GM18511 (cell line): ENCODE results near the gene MORC2.

Source experiments
- ATAC-seq: cut with Tn5 transposase; IDR thresholded peaks from one replicate; pipeline ENCODE4 v1.9.1; 2021; ENCODE audit warnings: mild to moderate bottlenecking, moderate library complexity; ENCODE audit not compliant: unreplicated experiment

Gene MORC2

DNA sequence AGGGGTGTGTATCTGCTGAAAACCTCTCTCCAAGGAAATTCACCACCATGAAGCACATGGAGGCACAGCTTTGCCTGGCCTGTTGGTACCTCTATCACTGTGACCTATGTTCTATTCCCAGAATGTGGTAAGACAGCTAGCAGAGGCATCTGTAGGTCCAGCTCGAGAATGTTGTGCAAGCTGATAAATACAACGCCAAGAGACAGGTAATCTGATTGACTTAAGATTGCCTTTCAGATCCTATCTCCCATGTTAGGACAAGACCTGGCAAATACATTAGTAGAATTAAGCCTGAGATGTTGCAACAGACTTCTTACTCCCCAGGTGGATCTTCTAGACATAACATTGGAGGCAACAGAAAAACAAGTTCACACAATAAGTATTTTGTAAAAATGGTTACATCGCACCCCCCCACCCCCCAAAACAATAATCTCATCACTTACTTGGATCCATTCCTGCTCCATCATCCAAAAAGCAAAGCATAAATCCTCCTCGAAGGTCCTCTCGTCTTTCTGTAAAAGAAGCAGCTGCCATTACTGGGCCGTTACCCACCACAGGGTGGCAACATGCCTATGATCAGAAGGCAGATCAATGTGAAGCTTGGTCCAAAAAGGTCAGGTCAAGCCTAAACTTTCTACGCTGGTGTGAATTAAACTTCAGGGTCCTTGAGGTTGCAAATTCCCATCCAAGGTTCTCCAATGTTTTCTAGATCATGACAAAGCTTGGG is 18.5 kb downstream of the MORC2 start:
- ATAC-seq: no peak

DNA sequence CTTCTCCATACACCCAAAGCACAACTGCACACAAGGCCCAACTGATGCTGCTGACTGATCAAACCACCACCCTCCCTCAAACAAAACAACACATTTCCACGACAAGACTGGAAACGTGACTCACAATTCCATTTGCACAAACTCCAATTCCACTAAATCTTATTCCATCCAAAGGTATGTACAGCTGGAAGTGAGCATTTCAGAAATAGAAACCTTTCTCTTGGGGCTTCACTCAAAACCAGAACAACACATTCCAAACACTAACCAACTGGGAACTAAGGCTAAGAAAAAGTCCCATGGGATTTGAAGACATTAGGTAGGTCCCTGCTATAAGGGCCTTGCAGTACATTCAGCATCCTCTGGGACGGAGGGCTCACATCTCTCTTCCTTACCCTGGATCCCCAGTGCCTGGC is 19.6 kb downstream of the MORC2 start:
- no peak for ATAC-seq

DNA sequence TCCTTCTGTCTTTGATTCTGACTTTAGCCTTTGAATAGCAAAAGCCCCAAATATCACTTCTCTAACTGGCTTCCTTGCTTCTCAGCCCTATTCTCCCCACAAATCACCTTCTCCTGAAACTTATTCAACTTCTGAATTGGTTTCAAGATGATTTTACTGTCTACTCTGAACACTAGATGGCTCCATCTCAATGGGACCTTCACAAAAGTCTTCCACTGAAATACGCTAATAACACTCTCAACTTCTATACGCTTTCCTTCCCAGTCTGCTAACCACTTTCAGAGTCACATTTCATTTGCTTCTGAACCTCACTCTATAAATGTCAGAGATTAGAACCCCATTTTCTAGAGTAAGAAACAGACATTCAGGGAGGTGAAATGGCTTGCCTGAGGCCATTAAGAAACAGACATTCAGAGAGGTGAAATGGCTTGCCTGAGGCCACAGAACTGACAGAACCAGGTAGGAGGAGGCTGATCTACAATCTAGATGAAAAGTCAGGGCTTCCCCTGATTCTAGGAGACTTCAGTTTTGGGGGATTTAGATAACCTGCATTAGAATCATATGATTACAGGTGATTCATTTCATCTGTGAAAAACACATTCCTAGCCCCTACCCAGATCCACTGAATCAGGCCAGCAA is 20.6 kb downstream of the MORC2 start:
- ATAC-seq: no peak

DNA sequence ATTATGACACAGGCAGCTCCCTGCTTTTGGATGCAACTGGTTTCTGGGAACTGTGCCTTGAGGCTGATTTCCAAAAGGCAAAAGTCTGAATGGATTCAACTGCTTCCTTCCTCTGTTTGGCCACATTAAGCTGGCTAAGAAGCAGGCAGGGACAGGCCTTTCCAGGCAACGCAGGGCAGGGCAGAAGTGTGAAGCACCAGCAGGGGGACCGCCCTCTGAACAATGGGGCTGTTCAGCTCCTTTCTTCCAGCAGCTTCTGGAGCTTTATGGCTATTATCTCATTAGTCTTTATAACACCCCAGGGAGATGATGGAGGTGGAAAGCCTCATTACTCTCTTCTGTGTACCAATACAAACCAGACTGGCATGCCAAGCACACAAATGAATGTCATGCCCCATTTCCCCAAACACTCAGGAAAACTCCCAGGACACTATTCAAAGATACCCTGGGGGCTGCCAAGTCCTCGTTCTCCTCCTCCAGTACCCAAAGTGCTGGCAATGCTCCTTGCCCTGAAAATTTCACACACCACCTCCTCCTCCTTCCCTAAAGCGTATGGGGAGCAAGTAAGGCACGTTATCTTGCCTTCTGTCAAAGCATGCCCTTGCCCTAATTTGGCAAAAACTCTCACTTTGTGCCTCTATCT is 21.3 kb downstream of the MORC2 start:
- no peak for ATAC-seq

DNA sequence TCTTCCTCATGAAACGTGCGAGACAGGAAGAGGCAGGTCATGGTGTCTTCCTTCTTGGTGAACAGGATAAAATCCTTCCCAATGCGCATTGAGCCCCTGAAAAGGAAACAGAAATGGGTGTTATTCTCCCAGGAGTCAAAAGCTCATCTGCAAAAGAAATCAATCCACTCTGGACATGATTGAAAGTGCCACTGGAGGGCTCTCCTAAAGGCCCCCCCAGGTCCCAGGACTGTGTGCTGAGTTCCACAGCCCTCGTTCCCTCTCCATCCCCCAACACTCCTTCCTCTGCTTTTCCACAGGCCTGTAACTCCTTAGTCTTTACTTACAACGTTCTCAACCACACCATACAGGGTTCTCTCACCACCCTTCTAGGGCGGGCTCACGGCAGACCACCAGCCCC is 22.2 kb downstream of the MORC2 start:
- no peak for ATAC-seq

DNA sequence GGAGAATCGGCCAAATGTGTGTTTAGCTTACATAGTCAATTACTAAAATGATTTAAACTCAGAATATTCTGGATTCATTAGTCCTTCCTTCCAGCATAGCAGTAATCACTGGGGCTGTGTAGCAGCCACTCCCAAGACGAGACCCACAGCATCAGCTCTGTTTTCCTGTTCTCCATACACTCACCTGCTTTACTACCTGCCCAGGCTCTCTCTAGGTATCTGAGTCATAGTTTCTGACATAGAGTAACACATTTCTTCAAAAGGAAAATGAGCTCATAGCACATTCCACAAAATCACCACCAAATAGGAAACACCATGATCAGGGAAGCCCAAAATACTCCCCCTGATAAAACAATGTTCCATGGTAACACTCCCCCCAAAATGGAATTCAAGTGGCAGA is 22.9 kb downstream of the MORC2 start:
- ATAC-seq: no peak

DNA sequence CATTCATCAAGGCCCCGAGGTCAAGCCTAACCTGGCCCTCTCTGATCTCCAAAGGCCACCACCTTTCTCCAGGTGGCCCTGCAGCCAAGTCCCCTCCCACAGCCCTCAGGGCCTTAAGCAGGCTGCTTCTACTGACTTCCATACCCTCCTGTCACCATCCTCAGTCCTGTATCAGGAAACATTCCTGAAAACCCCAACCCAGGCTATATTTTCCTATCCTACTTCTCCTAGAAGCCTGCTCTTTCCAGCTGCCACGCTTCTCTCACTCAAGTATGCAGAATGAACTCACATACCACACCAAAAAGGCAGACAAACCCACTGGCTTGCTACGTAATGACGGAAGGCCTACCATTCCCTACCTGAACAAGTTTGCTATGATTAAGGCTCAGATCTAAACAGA is 23.6 kb downstream of the MORC2 start:
- ATAC-seq: no peak

DNA sequence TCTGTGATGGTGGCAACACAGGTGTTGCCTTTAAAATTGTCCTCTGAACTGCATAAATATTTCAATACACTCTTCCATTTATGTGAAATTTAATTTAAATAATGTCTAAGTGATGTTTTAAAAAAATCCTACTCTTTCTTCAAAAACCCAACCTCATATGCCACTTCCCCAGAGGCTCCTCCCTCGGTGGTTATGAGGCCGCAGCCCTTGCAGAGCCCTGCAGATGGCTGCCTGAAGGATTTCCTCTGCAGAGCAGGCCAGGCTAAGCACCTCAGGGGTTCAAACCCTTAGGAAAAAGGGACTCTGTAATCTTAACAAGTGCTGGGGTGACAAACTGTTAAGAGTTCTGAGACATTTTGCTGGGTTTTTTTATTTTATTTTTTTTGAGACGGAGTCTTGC is 25.2 kb downstream of the MORC2 start:
- ATAC-seq: no peak

DNA sequence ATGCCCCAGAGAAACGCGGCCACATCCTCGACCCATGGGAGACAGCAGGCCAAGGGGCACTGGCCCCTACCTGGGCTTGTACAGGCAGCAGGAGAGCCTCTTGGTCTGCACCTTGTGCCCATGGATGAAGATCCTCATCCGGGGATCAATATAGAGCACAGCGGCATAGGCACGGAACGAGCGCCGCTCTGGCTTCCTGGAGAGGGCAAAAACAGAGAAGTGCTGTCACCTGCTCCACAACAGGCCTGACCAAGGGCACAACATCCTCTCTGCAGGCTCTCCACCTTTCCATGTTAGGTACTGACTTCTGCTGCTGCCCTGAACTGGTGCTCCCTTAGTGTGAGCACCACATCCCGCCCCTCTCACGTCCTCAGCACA is 27.2 kb downstream of the MORC2 start:
- ATAC-seq: no peak

DNA sequence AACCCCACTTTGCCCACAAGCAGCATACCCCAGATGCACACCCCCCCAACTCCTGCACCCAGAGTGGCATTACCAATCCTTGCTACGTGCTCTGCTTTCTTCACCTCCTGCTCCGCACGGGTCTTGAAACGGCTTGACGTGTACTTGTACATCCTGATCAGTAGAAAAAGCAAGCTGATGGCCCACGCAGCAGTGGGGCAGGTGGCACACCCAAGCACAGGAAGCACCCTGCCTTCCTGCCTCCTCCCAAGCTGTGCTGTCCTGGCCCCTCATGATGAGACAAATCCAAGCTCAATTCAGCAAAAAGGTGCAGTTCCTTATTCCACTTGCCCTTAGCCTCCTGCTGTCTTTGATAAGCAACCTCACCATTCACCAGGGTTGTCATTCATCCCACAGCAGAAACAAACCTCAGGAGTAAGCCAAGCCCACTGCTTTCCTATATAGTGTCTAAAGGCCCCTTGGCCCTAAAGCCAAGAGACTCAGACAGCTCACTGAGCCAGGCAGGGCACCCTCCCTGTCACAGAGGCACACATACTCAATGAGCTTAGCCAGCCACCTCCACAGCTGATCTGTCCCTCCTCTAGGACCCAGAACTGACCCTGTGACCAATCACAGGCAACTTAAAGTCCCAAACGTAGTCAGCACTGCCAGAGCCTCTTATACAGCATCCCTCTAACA is 27.8 kb downstream of the MORC2 start:
- ATAC-seq: no peak

DNA sequence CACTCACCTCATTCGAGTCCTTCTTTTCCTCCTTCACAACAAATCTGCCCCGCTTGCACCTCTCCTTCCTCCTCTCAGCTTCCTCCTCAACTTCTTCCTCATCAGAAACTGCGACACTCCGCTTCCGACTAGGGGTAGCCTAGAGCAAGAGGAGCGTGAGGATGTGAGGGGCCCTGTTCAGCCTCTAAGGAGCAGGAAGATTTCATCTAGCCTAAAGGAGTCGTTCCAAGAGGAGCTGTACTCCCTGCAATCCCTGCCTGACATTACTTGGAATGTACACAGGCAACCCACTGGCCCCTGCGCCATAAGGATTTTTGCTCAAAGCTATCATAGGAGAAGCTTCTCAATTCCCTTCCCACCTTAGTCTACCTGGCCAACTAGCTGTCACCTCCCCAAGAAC is 34.5 kb downstream of the MORC2 start:
- no peak for ATAC-seq

DNA sequence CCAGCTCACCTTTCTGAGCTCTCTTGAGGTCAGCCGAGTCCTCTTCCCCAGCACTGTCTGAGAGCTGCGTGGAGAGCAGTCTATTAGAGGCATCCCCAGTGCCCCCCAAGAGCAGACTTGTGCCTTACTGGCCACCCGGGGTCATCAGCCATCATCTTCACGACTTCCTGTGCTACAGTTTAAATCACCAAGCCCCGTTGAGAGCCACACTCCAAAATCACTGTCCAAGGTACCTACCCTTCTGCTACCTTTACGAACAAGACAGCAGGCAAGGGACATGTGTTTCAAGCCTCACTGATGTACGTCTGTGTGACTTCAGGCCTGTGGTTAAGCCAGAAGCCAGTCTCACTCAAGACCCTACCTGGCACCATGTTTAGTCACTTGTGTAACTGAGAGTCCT is 35.1 kb downstream of the MORC2 start:
- ATAC-seq: no peak

DNA sequence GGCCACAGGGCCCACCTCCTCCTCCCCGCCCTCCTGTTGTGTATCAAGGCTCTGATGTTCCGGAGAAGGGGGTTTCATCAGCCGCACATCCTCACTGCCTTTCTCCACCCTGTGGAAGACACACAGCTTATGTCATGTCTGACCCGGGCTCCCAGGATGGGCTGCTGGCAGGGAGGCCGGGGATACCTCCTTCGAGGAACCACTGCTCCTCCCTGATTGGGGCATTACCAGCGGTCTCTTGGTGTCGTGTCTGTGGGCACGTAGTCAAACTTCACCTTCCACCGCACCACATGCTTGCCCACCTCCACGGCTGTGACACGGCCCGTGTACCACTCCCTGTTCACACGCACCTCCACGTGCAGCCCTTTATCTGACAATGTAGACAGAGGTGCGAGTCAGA is 35.9 kb downstream of the MORC2 start:
- no peak for ATAC-seq

DNA sequence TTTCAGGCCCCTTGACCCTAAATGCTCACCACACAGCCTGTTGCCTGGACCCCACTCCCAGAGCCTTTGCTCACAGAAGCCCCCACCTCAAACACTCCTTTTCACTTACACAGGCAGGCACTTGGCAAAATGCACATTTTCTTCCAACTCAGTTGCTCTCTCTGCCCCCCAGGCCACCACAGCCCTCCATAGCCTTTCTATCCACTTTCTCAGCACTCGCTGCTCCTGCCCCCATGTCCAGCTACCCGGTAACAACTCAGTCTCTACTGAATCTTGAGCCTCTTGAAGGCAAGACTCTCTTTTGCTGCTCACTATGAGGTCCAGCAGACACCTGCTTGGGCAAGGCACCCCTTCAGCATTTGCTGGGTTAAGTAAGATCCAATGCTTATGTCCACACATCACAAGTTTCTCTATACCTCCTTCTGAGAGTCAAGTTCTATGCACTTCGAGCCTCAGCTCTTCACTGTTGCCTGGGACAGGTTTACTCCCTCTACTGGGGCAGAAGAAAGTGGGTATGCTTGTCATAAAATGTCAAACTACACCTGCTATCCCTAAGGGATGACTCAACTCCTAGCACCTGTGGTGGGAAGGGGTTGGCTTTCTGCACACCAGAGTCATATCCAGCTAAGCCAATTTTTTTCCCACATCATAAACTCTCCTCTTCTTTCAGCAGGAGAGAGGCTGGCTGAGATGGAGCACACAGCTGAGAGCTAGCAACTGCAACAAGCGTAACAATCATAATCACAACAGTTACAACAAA is 36.9 kb downstream of the MORC2 start:
- no peak for ATAC-seq

DNA sequence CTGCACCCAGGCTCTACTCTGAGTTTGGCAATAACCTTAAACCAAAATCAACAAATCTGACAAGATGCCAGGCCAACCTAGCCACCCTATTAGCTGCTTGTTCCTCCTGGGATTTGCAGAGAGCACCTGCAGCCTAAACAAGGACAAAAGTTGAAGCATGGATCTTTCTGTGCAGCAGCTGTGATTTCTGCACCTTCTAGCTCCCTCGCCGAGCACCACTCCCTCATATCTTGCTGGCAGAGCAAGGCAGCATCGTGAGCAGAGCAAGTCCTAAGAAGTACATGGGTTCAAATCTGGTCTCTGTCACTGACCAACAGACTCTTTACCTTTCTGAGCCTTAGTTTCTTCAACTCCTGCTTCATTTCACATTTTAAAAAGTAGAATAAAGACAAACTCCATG is 38.3 kb downstream of the MORC2 start:
- ATAC-seq: no peak

DNA sequence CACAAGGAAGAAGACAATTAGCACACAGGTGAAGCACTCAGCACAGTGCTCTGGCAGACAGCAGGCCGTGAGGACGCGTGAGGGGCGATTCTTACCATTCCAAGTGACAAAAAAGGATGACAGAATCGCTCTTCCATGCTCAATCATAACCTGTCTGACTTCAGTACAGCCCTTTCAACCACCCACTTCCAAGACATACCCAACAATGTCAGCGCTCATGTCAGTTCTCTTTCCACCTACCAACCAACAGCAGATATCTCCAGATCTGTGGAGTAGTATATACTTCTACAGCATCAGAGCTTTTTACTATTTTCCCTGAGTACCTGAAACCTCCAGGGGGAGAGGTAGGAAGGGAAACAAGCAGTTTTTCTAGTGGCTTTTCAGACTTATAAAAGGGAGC is 40.2 kb downstream of the MORC2 start:
- ATAC-seq: no peak

DNA sequence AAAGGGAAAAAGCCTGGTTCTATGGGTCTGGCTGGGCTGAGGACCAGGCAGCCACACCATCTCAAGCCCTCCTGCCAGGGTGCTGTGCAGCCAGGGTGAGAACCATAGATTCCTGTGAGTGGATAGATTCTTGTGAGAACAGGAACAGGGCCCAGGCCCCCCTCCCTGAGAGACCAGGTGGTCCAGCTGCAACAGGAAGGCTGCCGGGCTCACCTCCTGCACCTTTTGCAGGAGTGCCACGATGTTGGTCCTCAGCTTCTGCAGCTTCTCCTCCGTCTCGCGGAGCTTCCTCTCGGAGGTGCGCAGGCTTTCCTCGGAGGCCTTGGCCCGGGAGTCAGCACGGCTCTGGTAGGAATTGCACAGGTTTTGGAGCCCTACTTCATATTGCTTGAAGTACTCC is 40.8 kb downstream of the MORC2 start:
- ATAC-seq: no peak

DNA sequence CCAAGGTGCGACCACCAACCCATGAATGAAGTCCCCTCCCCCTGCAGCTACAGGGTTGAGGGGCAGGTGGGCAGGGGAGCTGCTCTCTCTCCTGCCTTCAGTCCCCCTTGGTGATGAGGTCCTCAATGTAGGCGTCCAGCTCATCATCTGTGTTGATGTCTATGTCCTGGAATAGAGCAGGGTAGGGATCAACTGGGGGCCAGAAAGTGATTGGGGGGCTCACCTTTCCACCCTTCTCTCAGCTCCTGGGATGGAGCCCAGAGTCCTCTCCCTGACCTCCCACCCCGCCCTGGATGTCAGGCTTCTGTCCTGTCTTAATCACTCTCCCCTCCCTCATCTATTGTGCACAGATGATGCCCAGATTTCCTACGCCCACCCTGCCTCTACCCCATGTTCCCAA is 41.9 kb downstream of the MORC2 start:
- no peak for ATAC-seq

DNA sequence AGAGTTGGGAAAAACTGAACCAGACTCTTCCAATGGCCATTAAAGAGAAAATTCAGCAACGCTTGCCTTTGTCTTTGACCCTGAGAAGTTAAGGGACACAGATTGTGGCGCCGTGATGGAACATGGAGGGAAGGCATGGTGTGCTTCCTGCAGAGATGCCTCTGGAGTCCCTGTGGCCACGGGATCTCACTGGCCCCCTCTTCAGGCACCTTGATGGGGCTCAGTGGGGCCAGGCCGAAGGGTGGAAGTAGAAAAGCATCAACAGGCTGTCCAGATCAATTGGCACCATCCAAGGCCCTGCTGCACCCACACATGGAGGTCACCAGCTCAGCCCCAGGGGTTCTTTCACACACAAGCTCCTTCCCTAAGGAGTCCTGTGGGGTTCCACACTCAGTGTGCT is 42.9 kb downstream of the MORC2 start:
- ATAC-seq: no peak

DNA sequence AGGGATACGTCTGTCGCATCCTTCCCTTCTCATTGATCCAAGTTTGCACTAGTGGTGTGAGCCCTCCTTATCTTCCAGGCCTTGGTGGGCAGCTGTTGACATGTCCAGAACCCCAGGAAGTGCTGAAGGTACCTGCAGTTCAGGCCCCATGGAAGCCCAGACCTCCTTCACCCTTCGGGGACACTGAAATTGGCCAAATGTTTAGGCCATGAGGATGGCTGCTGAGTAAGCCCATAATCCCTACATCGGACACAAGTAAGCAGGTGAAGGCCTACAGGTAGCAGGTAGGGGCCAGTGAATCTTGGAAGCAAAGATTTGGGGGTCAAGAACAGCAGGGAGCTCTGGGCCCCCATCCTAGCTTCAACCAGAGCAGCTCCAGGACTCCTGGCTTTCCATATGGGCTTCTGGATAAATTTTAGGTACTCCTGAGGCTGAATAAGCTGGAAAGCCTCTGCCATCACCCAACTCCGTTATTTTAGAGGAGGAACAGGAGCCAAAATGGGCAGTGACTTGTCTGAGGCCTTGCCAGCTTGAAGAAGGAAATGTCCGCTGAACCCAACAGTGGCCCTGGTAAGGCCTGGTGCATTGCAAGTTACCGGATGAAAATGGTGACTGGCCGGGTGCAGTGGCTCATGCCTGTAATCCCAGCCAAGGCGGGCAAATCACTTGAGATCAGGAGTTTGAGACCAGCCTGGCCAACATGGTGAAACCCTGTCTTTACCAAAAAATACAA is 45.2 kb downstream of the MORC2 start:
- no peak for ATAC-seq
